Psoas muscle (tissue), 8 donors: Measurements from ENCODE around the gene KIF16B. TPM values are rescaled to one million over a fixed set of nuclear protein-coding genes. Genes with fewer than 3 reads are reported as not detected.

Source experiments
- ATAC-seq, 4 donors: fragments of 200-7000 bp; cut with Tn5 transposase; one replicate each; pipeline ENCODE4 v1.9.1; 2020; ENCODE audit warnings: moderate library complexity in 3 of 4, mild to moderate bottlenecking in 2 of 4
- DNase-seq, 2 donors: peaks; one replicate each; pipeline ENCODE4 v3.0.0-alpha.2; 2020
- H3K27ac ChIP-seq: fragments of 200-600 bp; one replicate; pipeline ENCODE4 v1.8.0; 2022
- H3K27me3 ChIP-seq, 3 donors: fragments of 200-600 bp in 1 of 3; one replicate each; pipeline versions ENCODE4 v1.6.1 to v1.8.0; 2013 to 2022; ENCODE audit warnings: low read length in 2 of 3, mild to moderate bottlenecking in 2 of 3, moderate library complexity in 1 of 3; ENCODE audit not compliant: insufficient read depth in 3 of 3
- H3K36me3 ChIP-seq, 2 donors: fragments of 200-600 bp in 1 of 2; one replicate each; pipeline versions ENCODE4 v1.6.1 to v1.8.0; 2013 to 2022; ENCODE audit warnings: low read depth in 1 of 2, mild to moderate bottlenecking in 1 of 2, moderate library complexity in 1 of 2; ENCODE audit not compliant: insufficient read depth in 1 of 2
- H3K4me1 ChIP-seq: fragments of 200-600 bp; one replicate; pipeline ENCODE4 v1.8.0; 2022
- H3K4me3 ChIP-seq: fragments of 200-600 bp; one replicate; pipeline ENCODE4 v1.8.0; 2022; ENCODE audit warnings: mild to moderate bottlenecking
- H3K9me3 ChIP-seq: fragments of 200-600 bp; one replicate; pipeline ENCODE4 v1.8.0; 2022
- CTCF ChIP-seq: fragments of 200-600 bp; IDR thresholded peaks from one replicate; pipeline ENCODE4 v1.8.0; 2022; ENCODE audit warnings: antibody characterized with exemption
- WGBS, 3 donors: extraction: QIAGEN DNeasy Blood & Tissue Kit; methylation state at CpG; one replicate each; pipeline versions ENCODE4 v1.1.6 to v1.1.7; 2013; 5-methylcytosine and 5-hydroxymethylcytosine counted together
- intact Hi-C, 2 donors: fragments of 100-400 bp; cut with DNase I; formaldehyde crosslinking; loops; one replicate each; pipeline versions ENCODE4 v1.11.0 to v1.14.2; 2022
- long read RNA-seq, 2 donors: library from polyadenylated mRNA; unstranded; transcript quantifications; one replicate each; pipeline ENCODE4 v2.0.0, GENCODE V29; 2021
- polyA plus RNA-seq, 3 donors: library from polyadenylated mRNA; stranded (reverse); fragments of 200-250 nt; gene quantifications; one replicate each; pipeline ENCODE4 v1.2.3, GENCODE V29; 2013
- total RNA-seq, 4 donors: library from RNA; stranded (reverse); fragmentation: NEBNext Ultra II Directional in 2 of 4; extraction: Animal tissue kit (Norgen Biotek cat#: 25700) in 2 of 4; gene quantifications; one replicate each; pipeline versions ENCODE4 v1.2.1 to v1.2.4, GENCODE V29; 2021 to 2023
- donor health status: healthy with polysubstance abuse.
- donor health status: DM: no; HTN: no; CAD: no; lungs with moderate emphysema.
- donor health status: Bipolar disorder and iron deficiency.
- donor health status: healthy.
- donor health status: DM: yes; HTN: yes; CAD: no.
- donor health status: DM: no; HTN: no; CAD: no.
- donor health status: DM: no; HTN: no; CAD: no.
- donor health status: DM: yes; HTN: yes; CAD: no.

KIF16B gene, protein sequence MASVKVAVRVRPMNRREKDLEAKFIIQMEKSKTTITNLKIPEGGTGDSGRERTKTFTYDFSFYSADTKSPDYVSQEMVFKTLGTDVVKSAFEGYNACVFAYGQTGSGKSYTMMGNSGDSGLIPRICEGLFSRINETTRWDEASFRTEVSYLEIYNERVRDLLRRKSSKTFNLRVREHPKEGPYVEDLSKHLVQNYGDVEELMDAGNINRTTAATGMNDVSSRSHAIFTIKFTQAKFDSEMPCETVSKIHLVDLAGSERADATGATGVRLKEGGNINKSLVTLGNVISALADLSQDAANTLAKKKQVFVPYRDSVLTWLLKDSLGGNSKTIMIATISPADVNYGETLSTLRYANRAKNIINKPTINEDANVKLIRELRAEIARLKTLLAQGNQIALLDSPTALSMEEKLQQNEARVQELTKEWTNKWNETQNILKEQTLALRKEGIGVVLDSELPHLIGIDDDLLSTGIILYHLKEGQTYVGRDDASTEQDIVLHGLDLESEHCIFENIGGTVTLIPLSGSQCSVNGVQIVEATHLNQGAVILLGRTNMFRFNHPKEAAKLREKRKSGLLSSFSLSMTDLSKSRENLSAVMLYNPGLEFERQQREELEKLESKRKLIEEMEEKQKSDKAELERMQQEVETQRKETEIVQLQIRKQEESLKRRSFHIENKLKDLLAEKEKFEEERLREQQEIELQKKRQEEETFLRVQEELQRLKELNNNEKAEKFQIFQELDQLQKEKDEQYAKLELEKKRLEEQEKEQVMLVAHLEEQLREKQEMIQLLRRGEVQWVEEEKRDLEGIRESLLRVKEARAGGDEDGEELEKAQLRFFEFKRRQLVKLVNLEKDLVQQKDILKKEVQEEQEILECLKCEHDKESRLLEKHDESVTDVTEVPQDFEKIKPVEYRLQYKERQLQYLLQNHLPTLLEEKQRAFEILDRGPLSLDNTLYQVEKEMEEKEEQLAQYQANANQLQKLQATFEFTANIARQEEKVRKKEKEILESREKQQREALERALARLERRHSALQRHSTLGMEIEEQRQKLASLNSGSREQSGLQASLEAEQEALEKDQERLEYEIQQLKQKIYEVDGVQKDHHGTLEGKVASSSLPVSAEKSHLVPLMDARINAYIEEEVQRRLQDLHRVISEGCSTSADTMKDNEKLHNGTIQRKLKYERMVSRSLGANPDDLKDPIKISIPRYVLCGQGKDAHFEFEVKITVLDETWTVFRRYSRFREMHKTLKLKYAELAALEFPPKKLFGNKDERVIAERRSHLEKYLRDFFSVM (N-terminal part only)
- total RNA-seq (10 to 100 TPM; 18.9 to 27.7 (median 23.9) TPM), polyA plus RNA-seq (10 to 100 TPM; 18.1 to 30.6 (median 24.1) TPM)
- long read RNA-seq, donor 1, partial matches to known transcripts: 18 of 21 reads
- long read RNA-seq, donor 1, other reads (novel, unspliced or antisense): 3 of 21 reads
- long read RNA-seq, donor 2, full-length matches to known transcripts: 2 of 64 reads
- long read RNA-seq, donor 2, partial matches to known transcripts: 15 of 64 reads
- long read RNA-seq, donor 2, other reads (novel, unspliced or antisense): 47 of 64 reads

DNA sequence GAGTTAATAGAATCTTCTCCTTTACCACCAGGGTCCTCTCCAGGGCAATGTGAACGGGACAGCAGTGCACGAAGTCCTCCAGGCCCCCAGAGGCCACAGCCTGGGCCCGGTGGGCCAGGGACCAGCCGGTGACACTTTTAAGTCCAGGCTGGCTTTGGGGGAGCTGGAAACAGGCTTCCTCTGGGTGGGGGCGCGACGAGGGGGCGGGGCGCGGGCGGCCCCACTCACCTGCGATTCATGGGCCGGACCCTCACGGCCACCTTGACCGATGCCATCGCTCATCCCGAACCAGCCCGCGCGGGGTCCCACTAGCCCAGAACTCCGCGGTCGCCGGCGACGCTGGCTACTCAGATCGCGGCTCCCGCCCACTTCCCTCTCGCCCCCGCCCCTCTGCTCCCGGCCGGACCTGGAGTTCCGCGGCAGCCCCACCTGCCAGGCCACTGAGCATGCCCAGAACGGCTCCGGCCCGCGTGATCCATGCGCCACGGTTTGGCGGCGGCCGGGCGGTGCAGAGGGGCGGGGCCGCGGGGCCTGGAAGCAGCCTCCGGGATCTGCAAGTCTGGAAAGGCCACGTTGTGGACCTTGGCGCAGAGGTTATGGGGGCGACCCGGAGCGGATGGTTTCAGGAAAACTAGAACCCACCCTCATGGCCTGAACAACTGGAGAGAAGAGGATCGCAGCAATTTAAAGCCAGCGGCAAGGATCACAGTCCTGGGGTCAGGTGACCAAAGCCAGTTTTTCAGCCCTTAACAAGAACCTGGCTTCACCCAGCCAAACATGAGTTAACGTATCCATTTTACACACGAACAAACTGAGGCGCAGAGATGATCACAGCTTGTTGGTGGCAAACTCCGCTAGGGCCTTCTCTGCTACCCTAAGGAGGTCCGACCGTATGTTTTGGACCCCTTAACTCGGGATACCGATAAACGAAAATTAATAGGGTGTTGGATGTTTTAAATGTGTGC is at the start of gene KIF16B:
KIF16B (minus strand) TSS at position 448 of the 965 bp plus-strand sequence; CDS start at position 275, 173 bp downstream.
- DNase-seq: peak; percentile 92 to 95
- TF ChIP-seq CTCF: no peak
- Histone ChIP-seq H3K27ac (peak within 1 kb of the TSS; percentile 85), H3K9me3 (no peaks in the 10 kb centered on the region), H3K36me3 (no peaks in the 10 kb centered on the region), H3K4me1 (peaks cover 12% of the 10 kb centered on the region), H3K4me3 (peak within 1 kb of the TSS; percentile 89), H3K27me3 (no peaks in the 10 kb centered on the region)
- intact Hi-C loops: loop anchor here (5.0 kb wide), 2 partner anchors 36 to 46 kb away; no protein-coding TSS in a partner anchor
- 8 to 9% (median 9%) methylated on average over 56 to 65 of the region's 65 CpGs for WGBS, 3 donors
- ATAC-seq: peak; percentile 93 to 96 (median 94)

DNA sequence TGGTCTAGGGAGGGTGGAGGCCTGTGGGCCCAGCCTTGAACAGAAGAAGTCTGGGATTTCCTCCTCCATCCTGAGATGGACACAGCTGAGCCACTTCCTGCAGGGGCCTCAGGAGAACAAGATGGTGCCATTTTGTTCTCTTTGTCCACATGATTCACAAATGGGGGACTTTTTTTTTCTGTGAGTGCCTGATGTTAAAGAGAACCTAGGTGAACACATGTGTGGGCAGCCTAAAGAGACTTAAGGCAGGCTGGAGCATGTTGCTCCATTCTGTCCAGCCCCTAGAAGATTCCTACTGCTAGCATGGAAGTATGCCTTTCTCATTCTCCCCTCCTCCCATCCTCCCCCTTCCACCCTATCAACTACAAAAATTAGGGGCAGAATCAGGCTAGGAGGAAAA is 49.3 kb upstream of the KIF16B start:
- no peak for TF ChIP-seq CTCF
- Histone ChIP-seq H3K9me3 (no peaks in the 10 kb centered on the region), H3K36me3 (no peaks in the 10 kb centered on the region), H3K4me1 (no peaks in the 10 kb centered on the region), H3K27me3 (no peaks in the 10 kb centered on the region), H3K27ac (no peak overlapping the region), H3K4me3 (no peak overlapping the region)
- DNase-seq (no peak), ATAC-seq (no peak)
- intact Hi-C loops: loop anchor here in 1 of 2 donors (5.0 kb wide), 1 partner anchor 105 kb away; no protein-coding TSS in a partner anchor

DNA sequence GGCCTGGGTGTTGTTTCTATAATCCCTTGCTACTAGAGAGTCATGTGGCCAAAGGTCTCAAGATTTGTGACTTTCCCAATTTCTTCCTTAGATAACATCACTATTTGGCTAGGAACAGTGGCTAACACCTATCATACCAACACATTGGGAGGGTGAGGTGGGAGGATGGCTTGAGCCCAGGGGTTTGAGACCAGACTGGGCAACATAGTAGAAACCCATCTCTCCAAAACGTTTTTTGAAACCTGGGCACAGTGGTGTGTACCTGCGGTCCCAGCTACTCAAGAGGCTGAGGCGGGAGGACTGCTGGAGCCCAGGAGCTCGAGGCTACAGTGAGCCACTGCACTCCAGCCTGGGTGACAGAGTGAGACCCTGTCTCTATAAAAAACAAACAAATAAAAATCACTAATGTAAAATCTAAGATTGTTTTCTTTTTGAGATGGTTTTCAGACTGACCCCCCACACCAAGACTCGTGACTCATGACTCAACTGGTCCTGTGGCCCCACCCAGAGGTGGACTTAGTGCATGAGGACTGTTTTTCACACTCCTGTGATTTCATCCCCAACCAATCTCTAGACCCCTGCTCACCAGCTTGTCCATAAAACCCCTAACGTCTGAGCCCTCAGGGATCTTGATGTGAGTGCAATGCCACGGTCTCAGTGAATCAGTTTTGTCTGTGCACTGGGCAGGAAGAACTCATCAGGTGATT is 48.3 kb upstream of the KIF16B start:
- Histone ChIP-seq H3K27ac (no peak overlapping the region), H3K4me3 (no peak overlapping the region), H3K4me1 (no peaks in the 10 kb centered on the region), H3K27me3 (no peaks in the 10 kb centered on the region), H3K36me3 (no peaks in the 10 kb centered on the region), H3K9me3 (no peaks in the 10 kb centered on the region)
- ATAC-seq: peak in 2 of 4 donors; percentile 54 to 60
- intact Hi-C loops: loop anchor here in 1 of 2 donors (5.0 kb wide), 1 partner anchor 104 kb away; no protein-coding TSS in a partner anchor
- WGBS, 3 donors: 68 to 81% (median 72%) methylated on average over 7 of the region's 7 CpGs
- no peak for TF ChIP-seq CTCF
- DNase-seq: no peak
